HepG2 (cell line): Measurements from ENCODE around the gene AFF2. TPM values are rescaled to one million over a fixed set of nuclear protein-coding genes. Genes with fewer than 3 reads are reported as not detected.

ENCODE experiments used
- ATAC-seq: fragments of 200-7000 bp; cut with Tn5 transposase; 3 replicates; pipeline ENCODE4 v1.9.1; 2020; ENCODE audit warnings: mild to moderate bottlenecking, moderate library complexity
- BruUV-seq: library from RNA; stranded (reverse); fragments of 400-500 nt; replicated peaks from 2 replicates; lab custom pipeline; 2021; lab: Mats Ljungman, UMichigan
- CTCF ChIA-PET: fragments of 300-600 bp; formaldehyde crosslinking; extraction: SDS; loops from one replicate; lab custom pipeline; 2021; ENCODE audit warnings: low total read pairs, inconsistent platforms, low intra/inter-chr PET ratio; lab: Yijun Ruan, JAX
- POLR2A ChIA-PET: fragments of 350-600 bp; sonication (Branson Sonifier 250); formaldehyde crosslinking; loops from one replicate; lab custom pipeline; 2020; ENCODE audit warnings: antibody characterized with exemption, inconsistent platforms; lab: Yijun Ruan, JAX
- DNase-seq: peaks from one replicate; pipeline ENCODE4 v3.0.0-alpha.2; 2015; ENCODE audit warnings: low spot score
- FAIRE-seq: peaks from 3 replicates; lab custom pipeline; 2011; peaks lifted over from hg19 to GRCh38; lab: Jason Lieb, UNC
- H2AFZ ChIP-seq: one replicate; pipeline ENCODE4 v1.6.1; 2011; ENCODE audit warnings: low read length, inconsistent platforms
- H3K27ac ChIP-seq: fragments of 300-600 bp; 3 replicates; pipeline ENCODE4 v1.8.0; 2011; ENCODE audit warnings: mixed run types, mild to moderate bottlenecking, mixed read lengths, low read length, inconsistent platforms; ENCODE audit not compliant: insufficient read depth; ENCODE audit errors: extremely low read length
- H3K27me3 ChIP-seq, 2 experiments: fragments of 200-600 bp in 1 of 2; 2 replicates in 1 of 2; 3 replicates in 1 of 2; pipeline versions ENCODE4 v1.6.0 to v1.8.0; 2011; ENCODE audit warnings: low read length in 2 of 2, mild to moderate bottlenecking in 2 of 2, moderate library complexity in 2 of 2, inconsistent platforms in 1 of 2; ENCODE audit not compliant: insufficient read depth in 2 of 2, control insufficient read depth in 1 of 2
- H3K36me3 ChIP-seq, 2 experiments: fragments of 200-600 bp in 1 of 2; replicated peaks in 1 of 2; 2 replicates in 1 of 2; 3 replicates in 1 of 2; pipeline versions ENCODE4 v1.5.1 to v1.8.0; 2011; ENCODE audit warnings: low read length in 2 of 2, inconsistent platforms in 1 of 2; ENCODE audit not compliant: insufficient read depth in 2 of 2, control insufficient read depth in 1 of 2
- H3K4me1 ChIP-seq: 2 replicates; pipeline ENCODE4 v1.5.1; 2012; ENCODE audit warnings: low read length, inconsistent platforms; ENCODE audit not compliant: insufficient read depth
- H3K4me2 ChIP-seq: 2 replicates; pipeline ENCODE4 v1.6.0; 2011; ENCODE audit warnings: low read depth, low read length, inconsistent platforms
- H3K4me3 ChIP-seq, 3 experiments: fragments of 200-600 bp in 1 of 3; sonication (generic), shearing (Covaris generic) in 1 of 3; replicated peaks in 1 of 3; 2 replicates each; pipeline ENCODE4 v1.5.1; 2011 to 2016; ENCODE audit warnings: low read length in 3 of 3, inconsistent platforms in 2 of 3, low read depth in 2 of 3, mild to moderate bottlenecking in 2 of 3, control low read depth in 1 of 3, mixed read lengths in 1 of 3; ENCODE audit not compliant: insufficient read depth in 1 of 3
- H3K79me2 ChIP-seq: one replicate; pipeline ENCODE4 v1.6.1; 2011; ENCODE audit warnings: low read length, inconsistent platforms; ENCODE audit not compliant: insufficient read depth
- H3K9ac ChIP-seq: 2 replicates; pipeline ENCODE4 v1.6.0; 2011; ENCODE audit warnings: mild to moderate bottlenecking, low read depth, low read length, inconsistent platforms; ENCODE audit not compliant: insufficient read depth
- H3K9me3 ChIP-seq: 2 replicates; pipeline ENCODE4 v1.5.1; 2012; ENCODE audit warnings: mild to moderate bottlenecking, low read length
- H4K20me1 ChIP-seq: 2 replicates; pipeline ENCODE4 v1.6.0; 2011; ENCODE audit warnings: inconsistent platforms, mild to moderate bottlenecking, low read length, moderate library complexity; ENCODE audit not compliant: insufficient read depth
- DRAP1 ChIP-seq: IDR thresholded peaks from 2 replicates; pipeline ENCODE4 v1.6.1; 2016; ENCODE audit warnings: missing genetic modification reagents, missing compliant biosample characterization
- GATAD2A ChIP-seq: IDR thresholded peaks from 2 replicates; pipeline ENCODE4 v1.6.1; 2016
- MNT ChIP-seq: fragments of 450-650 bp; IDR thresholded peaks from 2 replicates; pipeline ENCODE4 v1.6.1; 2016
- NFAT5 ChIP-seq: sonication (generic); formaldehyde crosslinking; IDR thresholded peaks from 2 replicates; pipeline ENCODE4 v1.4.0; 2020; ENCODE audit warnings: missing genetic modification reagents
- RELA ChIP-seq: sonication (generic); formaldehyde crosslinking; IDR thresholded peaks from 2 replicates; pipeline ENCODE4 v1.4.0; 2020; ENCODE audit warnings: missing genetic modification reagents
- SRSF1 ChIP-seq: fragments of 200-400 bp; formaldehyde crosslinking; optimal IDR thresholded peaks from 2 replicates; pipeline ENCODE3; 2017; ENCODE audit warnings: mild to moderate bottlenecking, low read depth, low read length, moderate library complexity
- TARDBP ChIP-seq: sonication (generic); formaldehyde crosslinking; IDR thresholded peaks from 2 replicates; pipeline ENCODE4 v1.8.0; 2022; ENCODE audit warnings: mild to moderate bottlenecking, missing genetic modification reagents
- THAP8 ChIP-seq: sonication (generic); formaldehyde crosslinking; IDR thresholded peaks from 2 replicates; pipeline ENCODE4 v1.5.1; 2020; ENCODE audit warnings: missing genetic modification reagents, mild to moderate bottlenecking, borderline replicate concordance
- TP53 ChIP-seq: sonication (generic); formaldehyde crosslinking; conservative IDR thresholded peaks from 2 replicates; pipeline ENCODE4 v1.4.0; 2020; ENCODE audit warnings: missing genetic modification reagents
- ZNF646 ChIP-seq: sonication (generic); formaldehyde crosslinking; IDR thresholded peaks from 2 replicates; pipeline ENCODE4 v1.9.0; 2021; ENCODE audit warnings: mild to moderate bottlenecking, missing genetic modification reagents
- ZSCAN12 ChIP-seq: sonication (generic); formaldehyde crosslinking; IDR thresholded peaks from 2 replicates; pipeline ENCODE4 v1.9.0; 2021; ENCODE audit warnings: mild to moderate bottlenecking, missing genetic modification reagents
- whole genome bisulfite sequencing: methylation state at CpG from one replicate; pipeline ENCODE4 v1.1.6; 2017; ENCODE audit warnings: low lambda C conversion rate; 5-methylcytosine and 5-hydroxymethylcytosine counted together
- in situ Hi-C: cut with HindIII; loops from 2 replicates; pipeline ENCODE4 v1.10.0; 2017; ENCODE audit warnings: low pct_unique_long_range_greater_than_20kb; ENCODE audit not compliant: extremely low pct_ligation_motif_present
- intact Hi-C: fragments of 100-400 bp; cut with micrococcal nuclease; formaldehyde crosslinking; loops from one replicate; pipeline ENCODE4 v1.10.0; 2022; ENCODE audit not compliant: unreplicated experiment
- polyA plus RNA-seq, 8 experiments: library from polyadenylated mRNA; depleted of rRNA in 3 of 8; stranded (reverse) in 7 of 8; unstranded in 1 of 8; fragments of >200 nt; fragmentation: Illumina TruSeq in 4 of 8; extraction: Trizol in 4 of 8; gene quantifications; 2 replicates each; pipeline versions ENCODE4 v1.2.1 to v1.2.3, GENCODE V29; 2011 to 2016; ENCODE audit warnings: low read depth in 4 of 8, missing spikeins in 1 of 8, mixed read lengths in 1 of 8; ENCODE audit not compliant: insufficient read depth in 1 of 8
- total RNA-seq, 5 experiments: library from RNA; depleted of rRNA; stranded (reverse); fragments of >200 nt; fragmentation: Illumina TruSeq; extraction: Trizol; gene quantifications; 2 replicates each; pipeline ENCODE4 v1.2.3, GENCODE V29; 2016; ENCODE audit warnings: low read depth in 1 of 5

Gene AFF2
- total and polyA plus RNA-seq, 2 of the 13 experiments (the other 11 are each of a cell fraction or from before 2014, with no cell fraction given) = not detected

GRCh38 chrX:148741441-148741840 is 241.0 kb downstream of the AFF2 start:
- intact Hi-C loops = no loop called here
- Histone ChIP-seq H4K20me1 (no peaks in the 10 kb centered on the region), H3K9me3 (no peaks in the 10 kb centered on the region), H2AFZ (no peak overlapping the region), H3K4me1 (no peaks in the 10 kb centered on the region), H3K9ac (no peak overlapping the region), H3K36me3 (no peaks in the 10 kb centered on the region), H3K4me2 (no peak overlapping the region), H3K4me3 (no peak overlapping the region), H3K79me2 (no peaks in the 10 kb centered on the region), H3K27ac (no peak overlapping the region), H3K27me3 (no peaks in the 10 kb centered on the region)
- in situ Hi-C loops = no loop called here
- FAIRE-seq (no peak), DNase-seq (no peak), ATAC-seq (no peak)
- no TSS peak for BruUV-seq
- ChIA-PET POLR2A (no interaction called here), CTCF (no interaction called here)
- no CpG with 5 or more reads among the region's 6 CpGs for WGBS
- TF ChIP-seq THAP8 (CRISPR knock-in tag) (no peak), TP53 (CRISPR knock-in tag) (no peak), ZSCAN12 (no peak), GATAD2A (CRISPR knock-in tag) (no peak), RELA (no peak), TARDBP (CRISPR knock-in tag) (no peak), MNT (no peak), ZNF646 (CRISPR knock-in tag) (no peak), NFAT5 (CRISPR knock-in tag) (no peak), SRSF1 (no peak), DRAP1 (CRISPR knock-in tag) (no peak)
